LNCAP (cell line): Measurements from ENCODE around the gene JARID2.

Experiments
- TF ChIP-seq, protein P1 (sequence below): fragments of 450-650 bp; IDR thresholded peaks from 2 replicates; pipeline ENCODE4 v1.5.1; 2017; ENCODE audit warnings: mild to moderate bottlenecking

JARID2 gene

GRCh38 chr6:15522427-15522826 lies 276.6 kb downstream of the JARID2 start:
- TF ChIP-seq, protein P1, sequence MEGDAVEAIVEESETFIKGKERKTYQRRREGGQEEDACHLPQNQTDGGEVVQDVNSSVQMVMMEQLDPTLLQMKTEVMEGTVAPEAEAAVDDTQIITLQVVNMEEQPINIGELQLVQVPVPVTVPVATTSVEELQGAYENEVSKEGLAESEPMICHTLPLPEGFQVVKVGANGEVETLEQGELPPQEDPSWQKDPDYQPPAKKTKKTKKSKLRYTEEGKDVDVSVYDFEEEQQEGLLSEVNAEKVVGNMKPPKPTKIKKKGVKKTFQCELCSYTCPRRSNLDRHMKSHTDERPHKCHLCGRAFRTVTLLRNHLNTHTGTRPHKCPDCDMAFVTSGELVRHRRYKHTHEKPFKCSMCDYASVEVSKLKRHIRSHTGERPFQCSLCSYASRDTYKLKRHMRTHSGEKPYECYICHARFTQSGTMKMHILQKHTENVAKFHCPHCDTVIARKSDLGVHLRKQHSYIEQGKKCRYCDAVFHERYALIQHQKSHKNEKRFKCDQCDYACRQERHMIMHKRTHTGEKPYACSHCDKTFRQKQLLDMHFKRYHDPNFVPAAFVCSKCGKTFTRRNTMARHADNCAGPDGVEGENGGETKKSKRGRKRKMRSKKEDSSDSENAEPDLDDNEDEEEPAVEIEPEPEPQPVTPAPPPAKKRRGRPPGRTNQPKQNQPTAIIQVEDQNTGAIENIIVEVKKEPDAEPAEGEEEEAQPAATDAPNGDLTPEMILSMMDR = no peak

DNA sequence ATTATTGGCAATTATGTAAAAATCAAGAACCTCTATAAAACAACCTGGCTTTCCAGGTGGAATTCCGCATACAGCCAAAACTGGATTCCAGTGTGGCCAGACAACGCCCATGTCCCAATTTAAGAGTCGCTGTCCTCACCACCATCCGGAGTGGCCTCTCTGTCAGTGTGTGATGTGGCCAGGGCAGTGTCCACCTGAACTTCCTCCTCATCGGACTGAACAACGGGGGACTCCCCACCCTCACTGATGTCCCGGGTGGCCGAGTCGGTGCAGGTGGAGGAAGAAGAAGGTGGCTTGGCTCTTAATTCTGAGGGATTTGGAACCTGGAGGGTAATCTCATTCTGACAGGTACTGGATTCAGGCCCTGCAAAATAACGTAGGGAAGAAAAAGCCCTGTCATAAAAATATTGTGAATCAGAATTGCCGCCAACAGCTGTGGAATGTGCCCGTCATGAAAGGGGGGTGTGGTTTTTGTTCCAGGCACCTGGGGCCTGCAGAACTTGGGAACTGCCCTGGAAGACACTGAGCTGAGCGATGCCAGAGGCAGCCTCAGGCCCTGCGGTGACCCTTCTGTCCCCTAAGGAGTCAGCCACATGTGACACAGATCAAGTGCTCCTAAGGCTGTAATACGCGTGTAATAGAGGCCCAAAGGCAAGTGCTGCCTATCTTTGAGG lies 277.1 kb downstream of the JARID2 start:
- TF ChIP-seq, protein P1 = no peak

GRCh38 chr6:15523679-15524630 lies 278.1 kb downstream of the JARID2 start:
- TF ChIP-seq, protein P1 = no peak

DNA sequence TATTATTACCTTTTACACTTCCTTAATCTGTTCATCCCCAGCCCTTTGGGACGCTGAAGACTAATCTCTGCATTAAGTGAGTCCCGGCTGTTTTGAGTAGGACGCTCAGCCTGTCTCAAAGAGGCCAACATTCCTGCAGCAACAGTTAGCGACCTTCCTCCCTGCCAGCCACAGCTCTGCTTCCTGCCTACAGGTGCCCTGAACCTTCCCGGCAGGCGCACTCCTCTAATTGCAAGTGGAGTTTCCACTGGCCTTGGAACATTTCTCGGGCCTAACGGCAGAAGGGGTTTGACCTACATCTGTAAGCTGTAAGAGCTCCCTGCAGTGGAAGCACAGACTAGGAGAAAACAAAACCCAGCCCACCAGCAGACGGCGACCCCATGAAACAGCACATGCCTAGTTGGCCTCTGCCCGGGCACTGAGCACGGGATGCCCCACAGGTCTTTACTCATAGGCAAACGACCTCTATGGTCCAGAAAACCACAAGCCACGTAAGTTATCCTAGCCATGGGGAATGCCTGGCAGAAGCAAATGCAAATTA lies 279.1 kb downstream of the JARID2 start:
- TF ChIP-seq, protein P1 = no peak

- TF ChIP-seq, protein P1 = no peak
Measured at GRCh38 chr6:15526212-15526701, 280.4 kb downstream of the JARID2 start.

- TF ChIP-seq, protein P1 = no peak
Measured at GRCh38 chr6:15527838-15528617, 282.2 kb downstream of the JARID2 start.

- TF ChIP-seq, protein P1 = no peak
Measured at GRCh38 chr6:15528870-15529269, 283.0 kb downstream of the JARID2 start.
